HEK293T (cell line): ENCODE data around the gene GPR82.

Experiments used
- FOXK2 ChIP-seq: fragments of 450-650 bp; IDR thresholded peaks from 2 replicates; pipeline ENCODE4 v1.6.1; 2016; ENCODE audit warnings: mild to moderate bottlenecking
- ZNF384 ChIP-seq: fragments of 450-650 bp; IDR thresholded peaks from 2 replicates; pipeline ENCODE4 v1.6.1; 2016

DNA sequence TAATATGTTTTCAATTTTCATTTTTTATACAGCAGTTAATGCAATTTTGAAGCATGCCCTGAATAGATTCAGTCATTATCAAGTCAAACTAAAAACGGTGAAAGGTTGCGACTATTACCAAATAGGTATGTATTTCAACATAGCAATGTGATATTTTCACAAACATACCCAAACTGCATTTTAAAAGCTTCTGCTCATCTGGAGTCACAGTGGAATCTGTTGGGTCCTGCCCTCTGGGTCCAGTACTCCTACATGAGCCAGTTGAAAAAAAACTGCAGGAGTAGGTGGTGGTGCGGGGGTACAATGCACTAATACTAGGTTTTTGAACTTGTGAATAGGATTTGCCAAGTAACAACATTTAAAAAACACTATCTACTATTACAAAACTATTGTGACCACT lies 34.3 kb upstream of the GPR82 start:
- TF ChIP-seq FOXK2 (no peak), ZNF384 (no peak)
